Measurements from ENCODE around the gene ACSM6.

Gene ACSM6

DNA sequence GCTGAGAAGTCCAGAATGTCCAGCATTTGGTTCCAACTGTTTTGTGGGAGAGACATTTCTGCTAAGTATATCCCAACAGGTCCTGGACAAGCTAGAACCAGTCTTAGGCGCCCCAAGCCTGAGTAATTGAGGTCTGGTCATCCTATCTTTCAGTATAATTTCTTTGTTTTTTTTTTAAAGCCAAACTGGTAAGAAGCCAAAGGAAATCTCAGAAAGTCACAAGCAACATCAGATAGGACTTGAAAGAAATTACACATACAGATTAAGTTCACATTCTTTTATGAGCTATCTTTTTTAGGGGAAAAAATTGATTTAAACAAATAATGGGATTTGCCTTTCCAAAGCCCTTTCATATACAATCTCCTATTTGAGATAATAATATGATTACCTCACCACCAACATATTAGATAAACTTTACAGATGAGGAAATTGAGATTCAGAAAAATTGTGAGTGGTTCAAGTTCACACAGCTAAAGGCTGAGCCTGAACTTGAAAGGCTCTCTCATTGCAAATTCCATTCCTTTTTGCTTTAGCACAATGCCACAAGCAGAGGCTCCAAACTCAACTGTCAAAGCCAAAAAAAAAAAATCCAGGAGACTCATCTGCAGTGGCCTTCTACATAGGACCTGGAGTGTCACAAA is 81.8 kb downstream of the ACSM6 start:
- DNase-seq = no peak

DNA sequence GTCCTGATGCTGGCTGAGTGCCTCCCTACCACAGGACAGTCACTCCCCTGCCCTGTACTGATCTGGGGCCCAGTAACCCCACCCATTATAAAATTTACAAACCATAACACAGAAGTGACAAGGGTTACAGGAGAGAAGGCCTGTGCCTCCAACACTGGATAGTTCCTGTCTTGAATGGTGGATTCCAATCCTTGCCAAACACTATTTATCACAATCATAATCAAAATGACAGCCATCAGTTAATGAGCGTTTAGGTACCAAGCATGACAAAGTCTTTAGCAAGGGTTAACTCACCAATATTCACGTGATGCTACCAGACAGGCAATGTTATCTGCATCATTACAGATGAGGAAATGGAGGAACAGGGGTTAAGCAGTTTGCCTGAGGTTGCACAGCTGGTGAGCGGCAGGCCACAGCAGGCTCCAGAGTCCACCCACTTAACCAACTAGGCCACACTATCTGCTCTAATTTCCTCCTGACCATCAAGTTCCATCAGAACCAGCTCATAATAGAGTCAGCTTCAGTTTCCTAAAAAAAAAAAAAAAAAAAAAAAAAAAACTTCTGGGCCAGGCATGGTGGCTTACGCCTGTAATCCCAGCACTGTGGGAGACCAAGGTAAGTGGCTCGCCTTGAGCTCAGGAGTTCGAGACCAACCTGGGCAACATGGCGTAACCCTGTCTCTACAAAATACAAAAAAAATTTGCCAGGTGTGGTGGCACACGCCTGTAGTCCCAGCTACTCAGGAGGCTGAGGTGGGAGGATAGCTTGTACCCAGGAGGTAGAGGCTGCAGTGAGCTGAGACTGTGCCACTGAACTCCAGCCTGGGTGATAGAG is 82.5 kb downstream of the ACSM6 start:
- no peak for DNase-seq

DNA sequence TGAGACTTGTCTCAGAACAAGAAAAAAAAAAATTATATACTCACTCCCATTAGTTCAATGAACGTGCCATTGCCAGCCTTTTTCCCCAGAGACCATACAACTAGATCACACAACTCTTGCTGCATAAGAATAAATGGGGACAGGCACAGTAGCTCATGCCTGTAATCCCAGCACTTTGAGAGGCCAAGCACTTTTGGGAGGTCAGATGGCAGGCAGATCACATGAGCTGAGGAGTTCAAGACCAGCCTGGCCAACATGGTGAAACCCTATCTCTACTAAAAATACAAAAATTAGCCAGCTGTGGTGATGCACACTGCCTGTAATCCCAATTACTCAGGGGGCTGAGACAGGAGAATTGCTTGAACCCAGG is 83.1 kb downstream of the ACSM6 start:
- no peak for DNase-seq

DNA sequence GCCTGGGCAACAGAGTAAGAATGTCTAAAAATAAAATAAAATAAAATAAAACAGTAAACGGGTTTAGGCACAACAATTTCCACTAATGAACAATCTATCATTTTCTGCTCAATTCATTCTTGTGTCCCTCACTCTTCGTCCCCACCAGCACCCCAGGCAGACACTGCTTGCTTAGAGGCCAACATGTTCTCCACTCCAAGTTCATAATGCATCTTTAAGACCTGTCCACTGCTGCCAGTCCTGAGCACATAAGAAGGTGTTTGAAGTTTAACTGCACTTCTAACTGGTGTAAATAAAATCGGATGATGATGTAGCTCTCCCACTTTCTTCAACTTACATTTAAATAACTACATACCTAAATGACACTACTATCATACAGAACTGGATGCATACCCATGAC is 83.6 kb downstream of the ACSM6 start:
- DNase-seq = no peak

All from DMS153 (cell line).